SK-N-SH treated with all-trans-retinoic acid at 6 μM for 48 hours (cell line): Measurements from ENCODE around the gene VPS41.

Experiments used
- ATAC-seq: fragments of 200-7000 bp; cut with Tn5 transposase; 3 replicates; pipeline ENCODE4 v1.9.1; 2020; ENCODE audit warnings: mild to moderate bottlenecking, moderate library complexity
- ARNTL ChIP-seq: fragments of 450-650 bp; formaldehyde crosslinking; IDR thresholded peaks from 2 replicates; pipeline ENCODE4 v1.5.0; 2020; ENCODE audit warnings: low read depth, mild to moderate bottlenecking, moderate library complexity, borderline replicate concordance
- BACH2 ChIP-seq: fragments of 250-450 bp; sonication (Bioruptor Pico); IDR thresholded peaks from 2 replicates; pipeline ENCODE4 v1.9.0; 2021; ENCODE audit warnings: mild to moderate bottlenecking, borderline replicate concordance
- CSDC2 ChIP-seq: fragments of 250-450 bp; sonication (Bioruptor Pico); IDR thresholded peaks from 2 replicates; pipeline ENCODE4 v1.5.0; 2020; ENCODE audit warnings: mild to moderate bottlenecking, moderate library complexity
- ESRRG ChIP-seq: fragments of 250-450 bp; sonication (Bioruptor Pico); IDR thresholded peaks from 2 replicates; pipeline ENCODE4 v1.6.1; 2021; ENCODE audit warnings: mild to moderate bottlenecking
- GLIS3 ChIP-seq: fragments of 250-450 bp; sonication (Bioruptor Pico); IDR thresholded peaks from 2 replicates; pipeline ENCODE4 v1.5.0; 2020; ENCODE audit warnings: mild to moderate bottlenecking, moderate library complexity
- ISL1 ChIP-seq: fragments of 250-450 bp; sonication (Bioruptor Pico); IDR thresholded peaks from 2 replicates; pipeline ENCODE4 v2.1.2; 2022; ENCODE audit warnings: mild to moderate bottlenecking, moderate library complexity
- OSR1 ChIP-seq: fragments of 250-450 bp; sonication (Bioruptor Pico); IDR thresholded peaks from 2 replicates; pipeline ENCODE4 v1.8.0; 2022; ENCODE audit warnings: moderate library complexity, mild to moderate bottlenecking, inconsistent platforms
- PPARA ChIP-seq: fragments of 250-450 bp; sonication (Bioruptor Pico); IDR thresholded peaks from 2 replicates; pipeline ENCODE4 v1.5.0; 2020; ENCODE audit warnings: mild to moderate bottlenecking, borderline replicate concordance
- RARB ChIP-seq: fragments of 250-450 bp; sonication (Bioruptor Pico); IDR thresholded peaks from 2 replicates; pipeline ENCODE4 v1.8.0; 2021; ENCODE audit warnings: mild to moderate bottlenecking, moderate library complexity
- SNAI2 ChIP-seq: fragments of 250-450 bp; sonication (Bioruptor Pico); IDR thresholded peaks from 2 replicates; pipeline ENCODE4 v1.5.0; 2020; ENCODE audit warnings: mild to moderate bottlenecking, moderate library complexity
- TCF4 ChIP-seq: fragments of 250-450 bp; sonication (Bioruptor Pico); IDR thresholded peaks from 2 replicates; pipeline ENCODE4 v1.8.0; 2021; ENCODE audit warnings: mild to moderate bottlenecking, moderate library complexity, borderline replicate concordance
- TOX ChIP-seq: fragments of 250-450 bp; sonication (Bioruptor Pico); IDR thresholded peaks from 2 replicates; pipeline ENCODE4 v1.8.0; 2021; ENCODE audit warnings: mild to moderate bottlenecking, moderate library complexity, borderline replicate concordance
- ZC3H10 ChIP-seq: fragments of 250-450 bp; sonication (Bioruptor Pico); IDR thresholded peaks from 2 replicates; pipeline ENCODE4 v1.5.1; 2021; ENCODE audit warnings: mild to moderate bottlenecking, moderate library complexity
- ZFP3 ChIP-seq: fragments of 250-450 bp; sonication (Bioruptor Pico); IDR thresholded peaks from 2 replicates; pipeline ENCODE4 v1.5.0; 2020; ENCODE audit warnings: mild to moderate bottlenecking, moderate library complexity
- ZFP30 ChIP-seq: fragments of 450-650 bp; formaldehyde crosslinking; IDR thresholded peaks from 2 replicates; pipeline ENCODE4 v1.5.0; 2022; ENCODE audit warnings: mild to moderate bottlenecking, moderate library complexity
- ZNF565 ChIP-seq: fragments of 450-650 bp; formaldehyde crosslinking; conservative IDR thresholded peaks from 2 replicates; pipeline ENCODE4 v1.5.0; 2020; ENCODE audit warnings: low read depth, mild to moderate bottlenecking, moderate library complexity
- ZNF70 ChIP-seq: fragments of 450-650 bp; formaldehyde crosslinking; IDR thresholded peaks from 2 replicates; pipeline ENCODE4 v1.5.0; 2020; ENCODE audit warnings: mild to moderate bottlenecking, moderate library complexity
- ZNF8 ChIP-seq: fragments of 450-650 bp; formaldehyde crosslinking; IDR thresholded peaks from 2 replicates; pipeline ENCODE4 v1.5.0; 2020; ENCODE audit warnings: mild to moderate bottlenecking, moderate library complexity
- TF ChIP-seq, protein P1 (sequence below): fragments of 250-450 bp; sonication (Bioruptor Pico); IDR thresholded peaks from 2 replicates; pipeline ENCODE4 v1.5.1; 2021; ENCODE audit warnings: mild to moderate bottlenecking, moderate library complexity
- TF ChIP-seq, protein P2 (sequence below): fragments of 250-450 bp; sonication (Bioruptor Pico); IDR thresholded peaks from 2 replicates; pipeline ENCODE4 v1.8.0; 2020; ENCODE audit warnings: mild to moderate bottlenecking, moderate library complexity, borderline replicate concordance
- TF ChIP-seq, protein P3 (sequence below): fragments of 250-450 bp; sonication (Bioruptor Pico); IDR thresholded peaks from 2 replicates; pipeline ENCODE4 v1.8.0; 2021; ENCODE audit warnings: low read depth, mild to moderate bottlenecking, moderate library complexity, borderline replicate concordance
- TF ChIP-seq, protein P4 (sequence below): fragments of 250-450 bp; sonication (Bioruptor Pico); IDR thresholded peaks from 2 replicates; pipeline ENCODE4 v1.5.1; 2020; ENCODE audit warnings: low read depth, mild to moderate bottlenecking, moderate library complexity

Gene VPS41

DNA sequence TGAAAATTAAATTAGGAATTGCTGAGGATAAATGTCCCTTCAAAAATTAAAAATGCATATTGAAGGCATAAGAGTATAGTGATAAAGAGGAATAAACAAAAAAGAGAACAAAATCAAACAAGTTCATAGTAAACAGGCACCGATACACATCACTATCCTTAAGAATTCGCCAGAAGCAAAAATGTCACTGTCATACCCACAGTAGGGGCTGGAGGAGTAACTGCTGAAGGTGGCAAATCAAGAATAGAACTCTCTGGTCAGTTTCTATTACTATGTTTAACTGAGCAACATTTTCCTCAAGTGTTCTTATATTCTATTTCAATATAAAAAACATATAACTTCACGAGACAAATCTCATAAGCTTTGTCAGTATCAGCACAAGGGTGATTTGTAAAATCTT is 84.0 kb downstream of the VPS41 start:
- TF ChIP-seq ZC3H10 (CRISPR knock-in tag) (no peak), CSDC2 (CRISPR knock-in tag) (no peak), ARNTL (no peak), TCF4 (CRISPR knock-in tag) (no peak), ZFP3 (CRISPR knock-in tag) (no peak)
- TF ChIP-seq, protein P1, sequence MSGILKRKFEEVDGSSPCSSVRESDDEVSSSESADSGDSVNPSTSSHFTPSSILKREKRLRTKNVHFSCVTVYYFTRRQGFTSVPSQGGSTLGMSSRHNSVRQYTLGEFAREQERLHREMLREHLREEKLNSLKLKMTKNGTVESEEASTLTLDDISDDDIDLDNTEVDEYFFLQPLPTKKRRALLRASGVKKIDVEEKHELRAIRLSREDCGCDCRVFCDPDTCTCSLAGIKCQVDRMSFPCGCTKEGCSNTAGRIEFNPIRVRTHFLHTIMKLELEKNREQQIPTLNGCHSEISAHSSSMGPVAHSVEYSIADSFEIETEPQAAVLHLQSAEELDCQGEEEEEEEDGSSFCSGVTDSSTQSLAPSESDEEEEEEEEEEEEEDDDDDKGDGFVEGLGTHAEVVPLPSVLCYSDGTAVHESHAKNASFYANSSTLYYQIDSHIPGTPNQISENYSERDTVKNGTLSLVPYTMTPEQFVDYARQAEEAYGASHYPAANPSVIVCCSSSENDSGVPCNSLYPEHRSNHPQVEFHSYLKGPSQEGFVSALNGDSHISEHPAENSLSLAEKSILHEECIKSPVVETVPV: no peak

DNA sequence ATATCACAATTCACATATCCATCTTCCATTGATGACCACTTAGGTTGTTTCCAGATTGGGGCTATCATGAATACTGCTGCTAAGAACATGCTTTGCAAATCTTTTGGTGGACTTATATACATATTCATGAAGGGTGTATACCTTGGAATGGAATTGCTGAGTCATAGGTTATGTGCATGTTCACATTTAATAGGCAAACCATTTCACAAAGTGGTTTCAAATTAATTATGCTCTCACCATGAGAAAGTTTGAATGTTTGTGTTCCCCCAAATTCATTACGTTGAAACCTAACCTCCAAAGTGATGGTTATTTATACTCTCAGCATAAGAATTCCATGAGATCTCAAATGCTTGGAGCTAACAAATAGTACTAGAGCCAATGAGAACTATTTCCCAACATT is 86.4 kb downstream of the VPS41 start:
- TF ChIP-seq TCF4 (CRISPR knock-in tag): no peak
- no peak for TF ChIP-seq ZFP30 (CRISPR knock-in tag)
- no peak for TF ChIP-seq SNAI2 (CRISPR knock-in tag)
- TF ChIP-seq ARNTL: no peak
- TF ChIP-seq ISL1: no peak
- ATAC-seq: no peak

More for the DNA sequence above, 84.0 kb downstream of the VPS41 start:
- ATAC-seq: no peak

DNA sequence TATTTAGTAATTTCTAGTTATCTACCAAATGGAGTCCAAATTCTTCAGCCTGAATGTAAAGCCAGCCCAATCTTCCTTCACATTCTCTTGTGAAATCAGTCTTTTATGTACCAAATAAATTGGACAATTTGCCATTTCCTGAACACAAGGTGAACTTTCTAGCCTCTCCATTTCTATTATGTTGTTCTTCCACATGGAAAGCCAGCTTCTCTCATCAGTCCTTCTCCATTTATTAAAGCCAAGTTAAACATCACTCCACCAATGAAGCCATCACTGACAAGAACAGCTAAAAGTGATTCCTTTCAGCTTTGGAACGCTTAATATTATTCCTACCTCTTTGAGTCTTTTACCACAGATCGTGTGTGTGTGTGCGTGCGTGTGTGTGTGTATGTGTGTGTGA is 88.4 kb downstream of the VPS41 start:
- no peak for TF ChIP-seq GLIS3 (CRISPR knock-in tag)
- TF ChIP-seq, protein P2, sequence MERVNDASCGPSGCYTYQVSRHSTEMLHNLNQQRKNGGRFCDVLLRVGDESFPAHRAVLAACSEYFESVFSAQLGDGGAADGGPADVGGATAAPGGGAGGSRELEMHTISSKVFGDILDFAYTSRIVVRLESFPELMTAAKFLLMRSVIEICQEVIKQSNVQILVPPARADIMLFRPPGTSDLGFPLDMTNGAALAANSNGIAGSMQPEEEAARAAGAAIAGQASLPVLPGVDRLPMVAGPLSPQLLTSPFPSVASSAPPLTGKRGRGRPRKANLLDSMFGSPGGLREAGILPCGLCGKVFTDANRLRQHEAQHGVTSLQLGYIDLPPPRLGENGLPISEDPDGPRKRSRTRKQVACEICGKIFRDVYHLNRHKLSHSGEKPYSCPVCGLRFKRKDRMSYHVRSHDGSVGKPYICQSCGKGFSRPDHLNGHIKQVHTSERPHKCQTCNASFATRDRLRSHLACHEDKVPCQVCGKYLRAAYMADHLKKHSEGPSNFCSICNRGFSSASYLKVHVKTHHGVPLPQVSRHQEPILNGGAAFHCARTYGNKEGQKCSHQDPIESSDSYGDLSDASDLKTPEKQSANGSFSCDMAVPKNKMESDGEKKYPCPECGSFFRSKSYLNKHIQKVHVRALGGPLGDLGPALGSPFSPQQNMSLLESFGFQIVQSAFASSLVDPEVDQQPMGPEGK (CRISPR knock-in tag): no peak
- TF ChIP-seq, protein P3, sequence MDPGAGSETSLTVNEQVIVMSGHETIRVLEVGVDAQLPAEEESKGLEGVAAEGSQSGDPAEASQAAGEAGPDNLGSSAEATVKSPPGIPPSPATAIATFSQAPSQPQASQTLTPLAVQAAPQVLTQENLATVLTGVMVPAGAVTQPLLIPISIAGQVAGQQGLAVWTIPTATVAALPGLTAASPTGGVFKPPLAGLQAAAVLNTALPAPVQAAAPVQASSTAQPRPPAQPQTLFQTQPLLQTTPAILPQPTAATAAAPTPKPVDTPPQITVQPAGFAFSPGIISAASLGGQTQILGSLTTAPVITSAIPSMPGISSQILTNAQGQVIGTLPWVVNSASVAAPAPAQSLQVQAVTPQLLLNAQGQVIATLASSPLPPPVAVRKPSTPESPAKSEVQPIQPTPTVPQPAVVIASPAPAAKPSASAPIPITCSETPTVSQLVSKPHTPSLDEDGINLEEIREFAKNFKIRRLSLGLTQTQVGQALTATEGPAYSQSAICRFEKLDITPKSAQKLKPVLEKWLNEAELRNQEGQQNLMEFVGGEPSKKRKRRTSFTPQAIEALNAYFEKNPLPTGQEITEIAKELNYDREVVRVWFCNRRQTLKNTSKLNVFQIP (CRISPR knock-in tag): no peak
- TF ChIP-seq ZFP3 (CRISPR knock-in tag): no peak
- no peak for TF ChIP-seq RARB
- TF ChIP-seq, protein P4, sequence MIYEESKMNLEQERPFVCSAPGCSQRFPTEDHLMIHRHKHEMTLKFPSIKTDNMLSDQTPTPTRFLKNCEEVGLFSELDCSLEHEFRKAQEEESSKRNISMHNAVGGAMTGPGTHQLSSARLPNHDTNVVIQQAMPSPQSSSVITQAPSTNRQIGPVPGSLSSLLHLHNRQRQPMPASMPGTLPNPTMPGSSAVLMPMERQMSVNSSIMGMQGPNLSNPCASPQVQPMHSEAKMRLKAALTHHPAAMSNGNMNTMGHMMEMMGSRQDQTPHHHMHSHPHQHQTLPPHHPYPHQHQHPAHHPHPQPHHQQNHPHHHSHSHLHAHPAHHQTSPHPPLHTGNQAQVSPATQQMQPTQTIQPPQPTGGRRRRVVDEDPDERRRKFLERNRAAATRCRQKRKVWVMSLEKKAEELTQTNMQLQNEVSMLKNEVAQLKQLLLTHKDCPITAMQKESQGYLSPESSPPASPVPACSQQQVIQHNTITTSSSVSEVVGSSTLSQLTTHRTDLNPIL (CRISPR knock-in tag): no peak
- no peak for TF ChIP-seq PPARA (CRISPR knock-in tag)
- no peak for TF ChIP-seq ZFP30 (CRISPR knock-in tag)
- no peak for TF ChIP-seq CSDC2 (CRISPR knock-in tag)
- TF ChIP-seq ARNTL: no peak
- no peak for TF ChIP-seq BACH2 (CRISPR knock-in tag)
- TF ChIP-seq, protein P1: no peak
- no peak for TF ChIP-seq ZNF70 (CRISPR knock-in tag)
- no peak for TF ChIP-seq ZNF565 (CRISPR knock-in tag)
- no peak for TF ChIP-seq TCF4 (CRISPR knock-in tag)
- TF ChIP-seq ESRRG: no peak
- TF ChIP-seq ZNF8: no peak
- no peak for TF ChIP-seq SNAI2 (CRISPR knock-in tag)
- no peak for TF ChIP-seq OSR1 (CRISPR knock-in tag)
- TF ChIP-seq, all 23 proteins: peak for 0

DNA sequence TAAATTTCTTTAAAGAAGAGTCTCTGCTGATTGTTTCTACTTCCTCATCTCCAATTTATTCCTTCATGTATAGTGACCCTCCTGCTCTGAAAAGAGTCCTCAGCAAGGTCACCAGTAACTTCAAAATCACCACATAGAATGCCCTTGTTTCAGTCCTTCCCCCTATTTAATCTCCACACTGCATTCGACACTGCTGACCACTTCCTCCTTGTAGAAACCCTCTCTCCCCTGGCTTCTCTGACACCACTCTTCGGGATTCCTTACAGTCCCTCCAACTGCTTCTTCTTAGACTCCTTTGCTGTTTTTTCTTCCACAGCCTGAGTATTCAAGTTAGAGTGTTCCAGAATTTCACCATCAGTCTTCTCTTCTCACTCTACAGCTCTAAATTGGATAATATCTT is 89.5 kb downstream of the VPS41 start:
- no peak for TF ChIP-seq ZNF8
- TF ChIP-seq ZC3H10 (CRISPR knock-in tag): no peak
- no peak for TF ChIP-seq TOX
- no peak for TF ChIP-seq ZNF565 (CRISPR knock-in tag)
- TF ChIP-seq, protein P2 (CRISPR knock-in tag): no peak
- ATAC-seq: no peak

More for the DNA sequence above, 88.4 kb downstream of the VPS41 start:
- ATAC-seq: no peak
